Testis (tissue), 3 donors: ENCODE results near the gene PUS7L. TPM values are rescaled to one million over a fixed set of nuclear protein-coding genes. Genes with fewer than 3 reads are reported as not detected.

Source experiments
- DNase-seq: peaks from one replicate; pipeline ENCODE4 v3.0.0-alpha.2; 2019
- H3K27ac ChIP-seq, 2 donors: fragments of 200-600 bp; sonication (generic); one replicate each; pipeline ENCODE4 v1.5.1; 2019
- H3K27me3 ChIP-seq: fragments of 200-600 bp; sonication (generic); one replicate; pipeline ENCODE4 v1.5.1; 2019
- H3K36me3 ChIP-seq: fragments of 200-600 bp; sonication (generic); one replicate; pipeline ENCODE4 v1.5.1; 2017; ENCODE audit warnings: low read depth; ENCODE audit errors: missing control alignments
- H3K4me1 ChIP-seq: fragments of 200-600 bp; sonication (generic); one replicate; pipeline ENCODE4 v1.5.1; 2019
- H3K4me3 ChIP-seq, 2 donors: fragments of 200-600 bp; sonication (generic); one replicate each; pipeline ENCODE4 v1.5.1; 2017 to 2019
- H3K9me3 ChIP-seq: fragments of 200-600 bp; sonication (generic); one replicate; pipeline ENCODE4 v1.5.1; 2017
- CTCF ChIP-seq, 3 experiments: fragments of 450-650 bp in 2 of 3; fragments of 200-600 bp in 1 of 3; sonication (generic) in 1 of 3; IDR thresholded peaks; one replicate each; pipeline ENCODE4 v1.5.1; 2016 to 2019; ENCODE audit warnings: antibody characterized with exemption in 3 of 3, mild to moderate bottlenecking in 2 of 3, moderate library complexity in 1 of 3
- POLR2A ChIP-seq: fragments of 450-650 bp; IDR thresholded peaks from one replicate; pipeline ENCODE4 v1.6.1; 2017; ENCODE audit warnings: antibody characterized with exemption, mild to moderate bottlenecking, moderate library complexity
- WGBS, 2 donors: methylation state at CpG; one replicate each; pipeline ENCODE4 v1.1.5; 2018; 5-methylcytosine and 5-hydroxymethylcytosine counted together
- intact Hi-C: fragments of 100-400 bp; cut with DNase I; formaldehyde crosslinking; loops from one replicate; pipeline ENCODE4 v1.15.1; 2023; ENCODE audit warnings: low total_unique reads
- polyA plus RNA-seq: library from polyadenylated mRNA; stranded (reverse); fragments of 350-450 nt; fragmentation: Illumina TruSeq; extraction: RNeasy Lipid Tissue Mini Kit (QIAGEN cat#74804); gene quantifications from one replicate; pipeline ENCODE4 v1.2.3, GENCODE V29; 2014; ENCODE audit warnings: low read depth, low replicate concordance; ENCODE audit not compliant: insufficient read depth
- total RNA-seq, 2 donors: library from RNA; depleted of rRNA; stranded (reverse); fragments of >200 nt; gene quantifications; one replicate each; pipeline ENCODE4 v1.2.3, GENCODE V29; 2016

PUS7L gene
- total and polyA plus RNA-seq, 3 donors from 2014 or later: 3.0 to 11.0 (median 9.7) TPM

GRCh38 chr12:43750814-43751213 lies 7.8 kb downstream of the PUS7L start:
- DNase-seq: no peak
- WGBS, 2 donors: 64 to 83% methylated on average over 3 of the region's 3 CpGs
- no peak overlapping the region for H3K4me3 ChIP-seq
- TF ChIP-seq POLR2A: no peak
- no peak for TF ChIP-seq CTCF (IDR thresholded peaks at IDR 0.05)
- no peaks in the 10 kb centered on the region for H3K9me3 ChIP-seq
- intact Hi-C loops: no loop called here
- no peak overlapping the region for H3K27ac ChIP-seq
- no peaks in the 10 kb centered on the region for H3K4me1 ChIP-seq
- H3K27me3 ChIP-seq: no peaks in the 10 kb centered on the region
- no peaks in the 10 kb centered on the region for H3K36me3 ChIP-seq

GRCh38 chr12:43749016-43749415 lies 9.6 kb downstream of the PUS7L start:
- no peak overlapping the region for H3K27ac ChIP-seq
- no peaks in the 10 kb centered on the region for H3K9me3 ChIP-seq
- intact Hi-C loops: no loop called here
- TF ChIP-seq POLR2A (no peak), CTCF (IDR thresholded peaks at IDR 0.05) (no peak)
- H3K36me3 ChIP-seq: no peaks in the 10 kb centered on the region
- H3K4me3 ChIP-seq: no peak overlapping the region
- no peaks in the 10 kb centered on the region for H3K4me1 ChIP-seq
- no peaks in the 10 kb centered on the region for H3K27me3 ChIP-seq
- DNase-seq: no peak
- 94 to 95% methylated on average over 5 of the region's 5 CpGs for WGBS, 2 donors

- DNase-seq: no peak
- H3K36me3 ChIP-seq: no peaks in the 10 kb centered on the region
- no peak overlapping the region for H3K27ac ChIP-seq
- TF ChIP-seq POLR2A: no peak
- no peak for TF ChIP-seq CTCF (IDR thresholded peaks at IDR 0.05)
- H3K4me1 ChIP-seq: no peaks in the 10 kb centered on the region
- H3K4me3 ChIP-seq: no peak overlapping the region
- no peaks in the 10 kb centered on the region for H3K9me3 ChIP-seq
- intact Hi-C loops: no loop called here
- no peaks in the 10 kb centered on the region for H3K27me3 ChIP-seq
Measured at GRCh38 chr12:43744826-43745225, 13.8 kb downstream of the PUS7L start.

GRCh38 chr12:43742106-43742505 lies 16.5 kb downstream of the PUS7L start:
- Histone ChIP-seq H3K27me3 (no peaks in the 10 kb centered on the region), H3K27ac (no peak overlapping the region), H3K9me3 (no peaks in the 10 kb centered on the region), H3K4me1 (no peaks in the 10 kb centered on the region), H3K36me3 (no peaks in the 10 kb centered on the region), H3K4me3 (no peak overlapping the region)
- no peak for DNase-seq
- intact Hi-C loops: no loop called here
- TF ChIP-seq CTCF (IDR thresholded peaks at IDR 0.05) (no peak), POLR2A (no peak)

- intact Hi-C loops: no loop called here
- H3K27me3 ChIP-seq: no peaks in the 10 kb centered on the region
- no peak for TF ChIP-seq CTCF (IDR thresholded peaks at IDR 0.05)
- no peak for TF ChIP-seq POLR2A
- DNase-seq: no peak
- H3K36me3 ChIP-seq: no peaks in the 10 kb centered on the region
- WGBS, 2 donors: 71 to 82% methylated on average over 3 of the region's 3 CpGs
- no peak overlapping the region for H3K27ac ChIP-seq
- no peak overlapping the region for H3K4me3 ChIP-seq
- H3K4me1 ChIP-seq: no peaks in the 10 kb centered on the region
- H3K9me3 ChIP-seq: no peaks in the 10 kb centered on the region
Measured at GRCh38 chr12:43740511-43741100, 18.0 kb downstream of the PUS7L start.
